ENCODE data around the gene TSPAN5.

DNA sequence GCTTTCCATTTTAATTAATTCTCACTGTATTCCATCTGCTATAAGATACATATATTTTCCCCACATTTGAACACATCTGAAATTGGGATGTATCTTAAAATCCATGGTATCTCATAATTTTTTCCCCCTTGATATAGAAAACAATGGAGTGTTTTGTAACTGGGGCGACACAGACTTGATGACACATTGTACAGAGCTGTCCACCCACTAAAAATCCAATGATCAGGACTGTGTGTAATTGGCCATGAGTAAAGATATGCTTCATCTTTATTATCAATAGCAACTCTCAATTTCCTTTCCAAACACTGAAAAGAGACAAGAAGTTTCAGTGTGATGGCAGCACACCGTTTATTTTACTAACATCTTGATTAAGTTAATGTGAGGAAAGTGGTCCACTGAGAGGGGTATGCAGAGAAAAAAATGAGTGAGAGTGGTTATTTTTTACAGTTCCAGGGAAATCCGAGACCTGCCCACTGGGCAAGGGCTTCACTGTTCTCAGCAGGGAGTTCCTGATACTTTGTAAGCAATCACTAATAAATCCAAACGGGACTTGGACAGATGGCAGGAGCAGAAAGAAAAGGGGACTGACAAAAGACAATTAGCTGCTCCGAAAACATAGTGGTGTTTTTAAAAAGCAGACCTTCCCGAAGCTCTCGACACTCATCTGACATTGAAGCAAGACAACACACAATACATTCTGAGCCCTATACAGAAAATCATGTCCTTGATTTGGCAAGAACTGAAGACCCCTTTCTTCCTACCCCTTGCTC is 149.4 kb downstream of the TSPAN5 start:
- TF ChIP-seq POLR2A (IDR thresholded peaks at IDR 0.05): no peak
- TF ChIP-seq, protein P1, sequence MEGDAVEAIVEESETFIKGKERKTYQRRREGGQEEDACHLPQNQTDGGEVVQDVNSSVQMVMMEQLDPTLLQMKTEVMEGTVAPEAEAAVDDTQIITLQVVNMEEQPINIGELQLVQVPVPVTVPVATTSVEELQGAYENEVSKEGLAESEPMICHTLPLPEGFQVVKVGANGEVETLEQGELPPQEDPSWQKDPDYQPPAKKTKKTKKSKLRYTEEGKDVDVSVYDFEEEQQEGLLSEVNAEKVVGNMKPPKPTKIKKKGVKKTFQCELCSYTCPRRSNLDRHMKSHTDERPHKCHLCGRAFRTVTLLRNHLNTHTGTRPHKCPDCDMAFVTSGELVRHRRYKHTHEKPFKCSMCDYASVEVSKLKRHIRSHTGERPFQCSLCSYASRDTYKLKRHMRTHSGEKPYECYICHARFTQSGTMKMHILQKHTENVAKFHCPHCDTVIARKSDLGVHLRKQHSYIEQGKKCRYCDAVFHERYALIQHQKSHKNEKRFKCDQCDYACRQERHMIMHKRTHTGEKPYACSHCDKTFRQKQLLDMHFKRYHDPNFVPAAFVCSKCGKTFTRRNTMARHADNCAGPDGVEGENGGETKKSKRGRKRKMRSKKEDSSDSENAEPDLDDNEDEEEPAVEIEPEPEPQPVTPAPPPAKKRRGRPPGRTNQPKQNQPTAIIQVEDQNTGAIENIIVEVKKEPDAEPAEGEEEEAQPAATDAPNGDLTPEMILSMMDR (IDR thresholded peaks at IDR 0.05): no peak

All from stomach (tissue), 4 donors.